HEK293 (cell line): ENCODE results near the gene AHCY.

Experiments
- CTCF ChIA-PET: fragments of 350-600 bp; formaldehyde crosslinking; extraction: SDS; loops from one replicate; lab custom pipeline; 2021; ENCODE audit warnings: antibody characterized with exemption; lab: Yijun Ruan, JAX
- POLR2A ChIA-PET: fragments of 300-600 bp; formaldehyde crosslinking; extraction: SDS; loops from one replicate; lab custom pipeline; 2020; ENCODE audit warnings: antibody characterized with exemption, inconsistent platforms; lab: Yijun Ruan, JAX
- H3K27ac ChIP-seq: fragments of 200-500 bp; sonication (Bioruptor generic); 2 replicates; pipeline ENCODE4 v1.5.1; 2014; ENCODE audit warnings: low read depth, low read length, control low read depth, inconsistent platforms; ENCODE audit errors: extremely low read depth
- H3K36me3 ChIP-seq, 2 experiments: fragments of 200-500 bp in 1 of 2; sonication (Bioruptor generic) in 1 of 2; 1 replicate in 1 of 2; 2 replicates in 1 of 2; pipeline ENCODE4 v1.5.1; 2014 to 2017; ENCODE audit warnings: inconsistent platforms in 2 of 2, low read length in 2 of 2; ENCODE audit not compliant: control insufficient read depth in 2 of 2, insufficient read depth in 1 of 2
- H3K4me1 ChIP-seq: fragments of 200-500 bp; sonication (Bioruptor generic); 2 replicates; pipeline ENCODE4 v1.5.1; 2014; ENCODE audit warnings: mild to moderate bottlenecking, low read length, inconsistent platforms; ENCODE audit not compliant: control insufficient read depth, insufficient read depth
- H3K4me3 ChIP-seq: 2 replicates; pipeline ENCODE4 v1.5.1; 2011; ENCODE audit warnings: low read depth, mild to moderate bottlenecking, control low read depth, low read length, moderate library complexity
- H3K9me3 ChIP-seq: fragments of 200-500 bp; sonication (Bioruptor generic); 2 replicates; pipeline ENCODE4 v1.5.1; 2014; ENCODE audit warnings: low read depth, low read length, inconsistent platforms; ENCODE audit not compliant: control insufficient read depth, insufficient read depth
- BCL11B ChIP-seq: fragments of 450-650 bp; formaldehyde crosslinking; IDR thresholded peaks from 2 replicates; pipeline ENCODE4 v1.5.1; 2016; ENCODE audit warnings: low read depth, missing biosample characterization, missing genetic modification characterization
- ELK4 ChIP-seq: IDR thresholded peaks from 2 replicates; pipeline ENCODE4 v1.6.1; 2011; ENCODE audit warnings: mild to moderate bottlenecking, low read depth, low read length, borderline replicate concordance
- MZF1 ChIP-seq: fragments of 450-650 bp; formaldehyde crosslinking; IDR thresholded peaks from 2 replicates; pipeline ENCODE4 v1.5.1; 2017; ENCODE audit warnings: missing biosample characterization, missing genetic modification characterization, borderline replicate concordance
- OVOL3 ChIP-seq: fragments of 450-650 bp; formaldehyde crosslinking; IDR thresholded peaks from 2 replicates; pipeline ENCODE4 v1.5.1; 2016; ENCODE audit warnings: missing biosample characterization, missing genetic modification characterization
- PRDM6 ChIP-seq: fragments of 450-650 bp; formaldehyde crosslinking; IDR thresholded peaks from 2 replicates; pipeline ENCODE4 v1.5.1; 2017; ENCODE audit warnings: missing biosample characterization, missing genetic modification characterization
- RBAK ChIP-seq: fragments of 450-650 bp; formaldehyde crosslinking; IDR thresholded peaks from 2 replicates; pipeline ENCODE4 v1.5.1; 2016; ENCODE audit warnings: missing biosample characterization, missing genetic modification characterization
- SCRT2 ChIP-seq: fragments of 450-650 bp; formaldehyde crosslinking; IDR thresholded peaks from 2 replicates; pipeline ENCODE4 v1.5.1; 2016; ENCODE audit warnings: missing biosample characterization, missing genetic modification characterization
- YY2 ChIP-seq: fragments of 450-650 bp; formaldehyde crosslinking; IDR thresholded peaks from 2 replicates; pipeline ENCODE4 v1.5.1; 2016; ENCODE audit warnings: missing biosample characterization, missing genetic modification characterization
- ZFHX2 ChIP-seq: fragments of 450-650 bp; formaldehyde crosslinking; conservative IDR thresholded peaks from 2 replicates; pipeline ENCODE4 v1.5.1; 2016; ENCODE audit warnings: missing biosample characterization, missing genetic modification characterization
- ZFP3 ChIP-seq: fragments of 450-650 bp; formaldehyde crosslinking; IDR thresholded peaks from 2 replicates; pipeline ENCODE4 v1.5.1; 2016; ENCODE audit warnings: low read depth, missing biosample characterization, missing genetic modification characterization
- ZNF169 ChIP-seq: fragments of 450-650 bp; formaldehyde crosslinking; IDR thresholded peaks from 2 replicates; pipeline ENCODE4 v1.5.1; 2016; ENCODE audit warnings: missing biosample characterization, missing genetic modification characterization
- ZNF274 ChIP-seq, 2 experiments: fragments of 200-500 bp in 1 of 2; fragments of 450-650 bp in 1 of 2; sonication (Bioruptor generic) in 1 of 2; formaldehyde crosslinking in 1 of 2; IDR thresholded peaks; 2 replicates each; pipeline versions ENCODE4 v1.5.1 to v1.6.1; 2014 to 2016; ENCODE audit warnings: borderline replicate concordance in 1 of 2, inconsistent platforms in 1 of 2, low read length in 1 of 2, missing biosample characterization in 1 of 2, missing genetic modification characterization in 1 of 2
- ZNF416 ChIP-seq: fragments of 450-650 bp; formaldehyde crosslinking; IDR thresholded peaks from 2 replicates; pipeline ENCODE4 v1.5.1; 2016; ENCODE audit warnings: missing biosample characterization, missing genetic modification characterization
- ZNF473 ChIP-seq: fragments of 450-650 bp; formaldehyde crosslinking; IDR thresholded peaks from 2 replicates; pipeline ENCODE4 v1.5.1; 2017; ENCODE audit warnings: missing biosample characterization, missing genetic modification characterization
- ZNF580 ChIP-seq: fragments of 450-650 bp; formaldehyde crosslinking; IDR thresholded peaks from 2 replicates; pipeline ENCODE4 v1.5.1; 2016; ENCODE audit warnings: missing biosample characterization, missing genetic modification characterization
- ZNF623 ChIP-seq: fragments of 450-650 bp; formaldehyde crosslinking; IDR thresholded peaks from 2 replicates; pipeline ENCODE4 v1.5.1; 2016; ENCODE audit warnings: missing biosample characterization, missing genetic modification characterization
- ZNF830 ChIP-seq: fragments of 450-650 bp; IDR thresholded peaks from 2 replicates; pipeline ENCODE4 v1.5.0; 2018; ENCODE audit warnings: missing biosample characterization, missing genetic modification characterization, low read depth, mild to moderate bottlenecking, moderate library complexity
- ZNF837 ChIP-seq: fragments of 450-650 bp; formaldehyde crosslinking; IDR thresholded peaks from 2 replicates; pipeline ENCODE4 v1.5.1; 2016; ENCODE audit warnings: missing biosample characterization, missing genetic modification characterization
- TF ChIP-seq, protein P1 (sequence below): fragments of 450-650 bp; formaldehyde crosslinking; IDR thresholded peaks from 2 replicates; pipeline ENCODE4 v1.5.1; 2016; ENCODE audit warnings: missing biosample characterization, missing genetic modification characterization, low read depth
- TF ChIP-seq, protein P2 (sequence below): fragments of 450-650 bp; formaldehyde crosslinking; IDR thresholded peaks from 2 replicates; pipeline ENCODE4 v1.5.1; 2016; ENCODE audit warnings: missing biosample characterization, missing genetic modification characterization
- TF ChIP-seq, protein P3 (sequence below): fragments of 450-650 bp; formaldehyde crosslinking; optimal IDR thresholded peaks from 2 replicates; pipeline ENCODE3; 2016; ENCODE audit warnings: missing biosample characterization, mild to moderate bottlenecking, missing genetic modification characterization

The AHCY gene

GRCh38 chr20:34262488-34263288, 40.5 kb downstream of the AHCY start:
- Histone ChIP-seq H3K4me1 (no peaks in the 10 kb centered on the region), H3K9me3 (no peaks in the 10 kb centered on the region), H3K36me3 (peaks cover 0 to 3% of the 10 kb centered on the region in 2 experiments; a peak in 2 of 3 replicates)
- POLR2A ChIA-PET, result no interaction called here
- TF ChIP-seq ZFP3 (tag by site-specific recombination), result no peak
- no peak for TF ChIP-seq MZF1 (tag by site-specific recombination)
- no peak for TF ChIP-seq ZNF416 (tag by site-specific recombination)
- TF ChIP-seq ZNF837, result no peak
- no peak for TF ChIP-seq ZNF473 (tag by site-specific recombination)
- TF ChIP-seq ZNF623, result no peak
- no peak for TF ChIP-seq ZNF580
- TF ChIP-seq SCRT2 (tag by site-specific recombination), result no peak
- TF ChIP-seq BCL11B (tag by site-specific recombination), result no peak
- no peak for TF ChIP-seq ZFHX2 (tag by site-specific recombination)
- no peak for TF ChIP-seq ZNF274 (IDR thresholded peaks at IDR 0.05; ENCODE audit: low read length)
- no peak for TF ChIP-seq ZNF274 (tag by site-specific recombination; IDR thresholded peaks at IDR 0.05; ENCODE audit: borderline replicate concordance)
- no peak for TF ChIP-seq ZNF169 (tag by site-specific recombination)
- no peak for TF ChIP-seq OVOL3 (tag by site-specific recombination)
- TF ChIP-seq, all 188 proteins: peak for 0
- CTCF ChIA-PET, result interaction anchor here (0.9 kb wide), 1 partner anchor 7 kb away, joined by 3 read pairs; no protein-coding TSS in a partner anchor
- Histone ChIP-seq H3K27ac (no peak overlapping the region), H3K4me3 (no peak overlapping the region)

DNA sequence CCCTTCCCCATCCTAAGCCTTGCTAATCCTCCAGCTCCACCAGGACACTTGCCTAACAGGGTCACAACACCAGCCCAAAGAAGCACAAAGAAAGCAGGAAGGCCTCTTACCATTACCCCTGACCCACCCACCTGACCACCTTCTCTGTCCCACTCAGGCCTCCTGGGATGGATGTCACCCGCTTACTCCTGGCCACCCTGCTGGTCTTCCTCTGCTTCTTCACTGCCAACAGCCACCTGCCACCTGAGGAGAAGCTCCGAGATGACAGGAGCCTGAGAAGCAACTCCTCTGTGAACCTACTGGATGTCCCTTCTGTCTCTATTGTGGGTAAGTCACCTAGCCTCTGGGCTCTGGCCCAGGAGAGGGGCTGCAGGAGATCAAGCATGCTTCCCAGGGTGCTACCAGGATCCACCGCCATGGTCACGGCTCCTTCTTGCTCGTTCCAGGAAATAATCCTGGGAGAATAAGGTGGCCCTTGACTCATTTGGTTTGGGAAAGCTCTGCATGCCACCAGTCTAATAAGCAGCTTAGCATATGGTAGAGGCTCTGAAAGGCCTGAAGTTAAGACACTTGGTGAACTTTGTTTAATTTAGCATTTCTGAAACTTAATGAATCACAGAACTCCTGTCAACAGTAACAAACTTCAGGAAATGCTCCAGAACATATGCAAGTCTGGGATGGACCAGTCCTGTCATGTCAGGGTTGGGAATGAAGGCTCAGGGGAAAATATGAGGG, 42.8 kb downstream of the AHCY start:
- no peaks in the 10 kb centered on the region for H3K9me3 ChIP-seq
- H3K27ac ChIP-seq, result no peak overlapping the region
- no peak overlapping the region for H3K4me3 ChIP-seq
- peaks cover 0 to 3% of the 10 kb centered on the region in 2 experiments; a peak in 2 of 3 replicates for H3K36me3 ChIP-seq
- ChIA-PET CTCF (interaction anchor here (0.6 kb wide), 1 partner anchor 217 kb away, joined by 3 read pairs; no protein-coding TSS in a partner anchor), POLR2A (no interaction called here)
- H3K4me1 ChIP-seq, result no peaks in the 10 kb centered on the region
- TF ChIP-seq MZF1 (tag by site-specific recombination), result no peak
- TF ChIP-seq ZNF623, result no peak
- TF ChIP-seq ZNF830 (tag by site-specific recombination), result no peak
- TF ChIP-seq, protein P1, sequence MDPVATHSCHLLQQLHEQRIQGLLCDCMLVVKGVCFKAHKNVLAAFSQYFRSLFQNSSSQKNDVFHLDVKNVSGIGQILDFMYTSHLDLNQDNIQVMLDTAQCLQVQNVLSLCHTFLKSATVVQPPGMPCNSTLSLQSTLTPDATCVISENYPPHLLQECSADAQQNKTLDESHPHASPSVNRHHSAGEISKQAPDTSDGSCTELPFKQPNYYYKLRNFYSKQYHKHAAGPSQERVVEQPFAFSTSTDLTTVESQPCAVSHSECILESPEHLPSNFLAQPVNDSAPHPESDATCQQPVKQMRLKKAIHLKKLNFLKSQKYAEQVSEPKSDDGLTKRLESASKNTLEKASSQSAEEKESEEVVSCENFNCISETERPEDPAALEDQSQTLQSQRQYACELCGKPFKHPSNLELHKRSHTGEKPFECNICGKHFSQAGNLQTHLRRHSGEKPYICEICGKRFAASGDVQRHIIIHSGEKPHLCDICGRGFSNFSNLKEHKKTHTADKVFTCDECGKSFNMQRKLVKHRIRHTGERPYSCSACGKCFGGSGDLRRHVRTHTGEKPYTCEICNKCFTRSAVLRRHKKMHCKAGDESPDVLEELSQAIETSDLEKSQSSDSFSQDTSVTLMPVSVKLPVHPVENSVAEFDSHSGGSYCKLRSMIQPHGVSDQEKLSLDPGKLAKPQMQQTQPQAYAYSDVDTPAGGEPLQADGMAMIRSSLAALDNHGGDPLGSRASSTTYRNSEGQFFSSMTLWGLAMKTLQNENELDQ (tag by site-specific recombination), result no peak
- TF ChIP-seq, protein P2, sequence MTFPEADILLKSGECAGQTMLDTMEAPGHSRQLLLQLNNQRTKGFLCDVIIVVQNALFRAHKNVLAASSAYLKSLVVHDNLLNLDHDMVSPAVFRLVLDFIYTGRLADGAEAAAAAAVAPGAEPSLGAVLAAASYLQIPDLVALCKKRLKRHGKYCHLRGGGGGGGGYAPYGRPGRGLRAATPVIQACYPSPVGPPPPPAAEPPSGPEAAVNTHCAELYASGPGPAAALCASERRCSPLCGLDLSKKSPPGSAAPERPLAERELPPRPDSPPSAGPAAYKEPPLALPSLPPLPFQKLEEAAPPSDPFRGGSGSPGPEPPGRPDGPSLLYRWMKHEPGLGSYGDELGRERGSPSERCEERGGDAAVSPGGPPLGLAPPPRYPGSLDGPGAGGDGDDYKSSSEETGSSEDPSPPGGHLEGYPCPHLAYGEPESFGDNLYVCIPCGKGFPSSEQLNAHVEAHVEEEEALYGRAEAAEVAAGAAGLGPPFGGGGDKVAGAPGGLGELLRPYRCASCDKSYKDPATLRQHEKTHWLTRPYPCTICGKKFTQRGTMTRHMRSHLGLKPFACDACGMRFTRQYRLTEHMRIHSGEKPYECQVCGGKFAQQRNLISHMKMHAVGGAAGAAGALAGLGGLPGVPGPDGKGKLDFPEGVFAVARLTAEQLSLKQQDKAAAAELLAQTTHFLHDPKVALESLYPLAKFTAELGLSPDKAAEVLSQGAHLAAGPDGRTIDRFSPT (tag by site-specific recombination), result no peak
- TF ChIP-seq YY2 (tag by site-specific recombination), result no peak
- TF ChIP-seq PRDM6, result no peak
- no peak for TF ChIP-seq RBAK (tag by site-specific recombination)
- TF ChIP-seq ZNF473 (tag by site-specific recombination), result no peak
- TF ChIP-seq, protein P3, sequence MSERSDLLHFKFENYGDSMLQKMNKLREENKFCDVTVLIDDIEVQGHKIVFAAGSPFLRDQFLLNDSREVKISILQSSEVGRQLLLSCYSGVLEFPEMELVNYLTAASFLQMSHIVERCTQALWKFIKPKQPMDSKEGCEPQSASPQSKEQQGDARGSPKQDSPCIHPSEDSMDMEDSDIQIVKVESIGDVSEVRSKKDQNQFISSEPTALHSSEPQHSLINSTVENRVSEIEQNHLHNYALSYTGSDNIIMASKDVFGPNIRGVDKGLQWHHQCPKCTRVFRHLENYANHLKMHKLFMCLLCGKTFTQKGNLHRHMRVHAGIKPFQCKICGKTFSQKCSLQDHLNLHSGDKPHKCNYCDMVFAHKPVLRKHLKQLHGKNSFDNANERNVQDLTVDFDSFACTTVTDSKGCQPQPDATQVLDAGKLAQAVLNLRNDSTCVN (tag by site-specific recombination), result no peak
- TF ChIP-seq ELK4, result no peak
- TF ChIP-seq, all 188 proteins: peak for 0
